HG03066 (cell line): Measurements from ENCODE around the gene LIG3.
"Not testable (repeated sequence)": the region's sequence is repeated elsewhere in the genome, so short reads cannot be mapped to it uniquely, and the experiment has no call there.

Experiments
- ATAC-seq: cut with Tn5 transposase; IDR thresholded peaks from one replicate; pipeline ENCODE4 v1.9.1; 2021; ENCODE audit warnings: low read depth; ENCODE audit not compliant: unreplicated experiment

LIG3 gene

DNA sequence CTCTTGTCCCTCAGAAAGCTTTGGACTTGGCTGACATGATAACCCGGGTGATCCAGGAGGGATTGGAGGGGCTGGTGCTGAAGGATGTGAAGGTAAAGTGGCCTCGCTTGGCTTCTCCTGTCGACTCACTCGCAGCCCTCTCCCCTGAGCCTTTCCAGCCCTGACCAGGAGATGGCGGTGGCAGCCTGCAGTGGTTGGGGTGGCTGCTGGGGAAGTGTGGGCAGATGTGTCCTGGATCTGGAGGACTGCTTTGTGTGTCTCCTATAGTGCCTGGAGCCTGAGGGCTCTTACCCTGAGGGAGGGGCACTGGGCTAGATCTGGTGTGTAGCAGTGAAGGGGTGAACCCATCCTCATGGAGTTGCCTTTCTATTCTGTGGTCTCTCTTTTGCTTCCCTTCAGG is 17.9 kb downstream of the LIG3 start:
- no peak for ATAC-seq

- no peak for ATAC-seq
Measured at GRCh38 chr17:34999456-34999855, 19.1 kb downstream of the LIG3 start.

GRCh38 chr17:35000965-35001364 is 20.7 kb downstream of the LIG3 start:
- ATAC-seq: not testable (repeated sequence)

DNA sequence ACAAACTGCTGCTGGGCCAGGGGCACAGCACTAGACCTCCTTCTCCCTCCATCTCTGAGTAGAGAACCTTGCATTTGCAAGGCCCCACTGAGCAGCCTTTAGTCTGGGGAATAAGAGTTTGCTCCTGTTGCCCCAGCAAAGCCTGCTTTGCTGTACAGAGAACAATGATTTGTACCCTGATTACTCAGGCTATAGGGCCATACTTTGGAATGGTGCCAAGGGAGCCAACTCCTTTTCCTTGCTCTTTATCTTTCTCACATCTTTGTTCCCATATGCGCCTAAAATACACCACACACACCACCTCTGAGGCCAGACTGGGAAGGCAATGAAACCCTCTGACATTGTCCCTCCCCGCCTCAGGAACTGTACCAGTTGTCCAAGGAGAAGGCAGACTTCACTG is 21.2 kb downstream of the LIG3 start:
- ATAC-seq: no peak

DNA sequence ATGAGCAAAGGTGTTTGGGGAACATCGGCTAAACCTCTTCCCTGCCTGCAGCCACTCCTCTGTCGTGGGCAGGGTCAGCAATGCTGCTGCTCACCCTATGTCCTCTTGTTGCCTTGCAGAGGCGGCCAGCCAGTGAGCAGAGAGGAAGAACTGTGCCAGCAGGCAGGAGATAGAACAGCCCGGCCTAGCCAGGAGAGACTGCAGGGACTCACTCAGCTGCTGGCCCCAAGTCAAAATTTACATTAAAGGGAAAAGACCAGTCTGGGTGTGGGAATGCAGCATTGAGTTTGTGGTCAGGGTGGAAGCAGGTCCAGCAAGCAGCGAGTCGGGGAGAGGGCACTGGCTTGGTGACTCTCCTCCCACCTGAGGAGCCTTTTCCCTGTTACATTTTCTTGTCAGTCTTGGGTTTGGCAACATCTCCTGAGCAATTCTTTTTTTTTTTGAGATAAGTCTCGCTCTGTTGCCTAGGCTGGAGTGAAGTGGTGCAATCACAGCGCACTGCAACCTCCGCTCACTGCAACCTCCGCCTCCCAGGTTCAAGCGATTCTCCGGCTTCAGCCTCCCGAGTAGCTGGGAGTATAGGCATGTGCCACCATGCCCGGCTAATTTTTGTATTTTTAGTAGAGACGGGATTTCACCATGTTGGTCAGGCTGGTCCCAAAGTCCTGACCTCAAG is 22.7 kb downstream of the LIG3 start:
- no peak for ATAC-seq

GRCh38 chr17:35003778-35004177 is 23.5 kb downstream of the LIG3 start:
- no peak for ATAC-seq

- ATAC-seq: no peak
Measured at GRCh38 chr17:35006345-35006744, 26.0 kb downstream of the LIG3 start.

DNA sequence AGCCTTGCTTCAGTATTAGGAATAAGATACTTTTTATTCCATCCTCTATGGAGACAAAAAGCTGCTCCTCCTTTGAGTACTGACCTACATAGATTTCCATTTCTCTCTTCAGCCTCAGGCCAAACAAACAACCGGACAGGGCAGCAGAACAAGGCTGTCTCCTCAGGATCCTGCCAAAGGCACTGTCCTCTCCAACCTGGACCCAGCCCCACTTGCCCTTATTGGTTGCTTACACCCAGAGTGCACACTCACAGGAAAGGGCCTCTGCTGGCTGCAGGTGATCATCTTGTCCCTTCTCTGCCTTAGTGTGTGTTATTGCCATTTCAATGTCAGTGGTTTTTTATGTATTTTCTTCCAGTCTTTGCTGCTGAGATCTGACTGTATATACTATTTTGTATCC is 26.6 kb downstream of the LIG3 start:
- no peak for ATAC-seq

- ATAC-seq: no peak
Measured at GRCh38 chr17:35010093-35010492, 29.8 kb downstream of the LIG3 start.

- ATAC-seq: no peak
Measured at GRCh38 chr17:35011671-35012216, 31.4 kb downstream of the LIG3 start.

DNA sequence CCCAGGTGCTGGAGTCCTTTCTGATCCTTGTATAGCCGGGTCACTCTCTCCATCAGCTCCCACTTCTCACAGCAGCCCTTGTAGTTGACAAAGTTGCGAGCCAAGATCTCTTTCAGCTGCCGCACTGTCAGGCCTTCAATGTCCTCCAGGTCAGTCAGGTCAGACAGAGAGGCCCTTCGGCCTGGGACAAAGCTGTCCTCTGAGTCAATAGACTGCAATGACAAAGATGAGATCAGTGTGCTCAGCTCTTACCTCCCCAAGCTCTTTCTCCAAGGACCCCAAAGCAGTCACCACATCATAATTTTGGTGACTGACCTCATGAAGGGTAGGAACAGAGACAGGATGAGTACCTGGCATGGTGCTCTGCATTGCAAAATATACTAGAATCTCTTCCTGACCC is 36.1 kb downstream of the LIG3 start:
- ATAC-seq: no peak

GRCh38 chr17:35017021-35017420 is 36.7 kb downstream of the LIG3 start:
- no peak for ATAC-seq

DNA sequence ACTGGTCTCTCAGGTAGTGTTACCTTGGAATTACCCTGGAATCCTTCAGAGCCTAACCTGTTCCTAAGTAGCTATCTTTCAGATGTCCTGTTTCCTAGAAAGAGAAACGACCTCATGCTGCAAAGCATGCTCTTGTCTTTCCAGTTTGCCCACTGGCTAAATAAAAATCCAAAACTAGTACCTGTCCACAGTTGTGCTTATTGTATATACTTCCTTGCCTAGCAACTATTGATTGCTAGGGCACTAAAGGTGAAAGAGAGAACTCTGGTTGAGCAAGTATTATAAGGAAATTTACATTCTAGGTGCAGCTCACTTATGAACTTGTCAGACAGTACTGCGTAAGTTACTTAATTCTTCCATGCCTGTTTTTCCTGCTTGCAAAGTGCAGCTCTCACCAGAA is 38.5 kb downstream of the LIG3 start:
- no peak for ATAC-seq

DNA sequence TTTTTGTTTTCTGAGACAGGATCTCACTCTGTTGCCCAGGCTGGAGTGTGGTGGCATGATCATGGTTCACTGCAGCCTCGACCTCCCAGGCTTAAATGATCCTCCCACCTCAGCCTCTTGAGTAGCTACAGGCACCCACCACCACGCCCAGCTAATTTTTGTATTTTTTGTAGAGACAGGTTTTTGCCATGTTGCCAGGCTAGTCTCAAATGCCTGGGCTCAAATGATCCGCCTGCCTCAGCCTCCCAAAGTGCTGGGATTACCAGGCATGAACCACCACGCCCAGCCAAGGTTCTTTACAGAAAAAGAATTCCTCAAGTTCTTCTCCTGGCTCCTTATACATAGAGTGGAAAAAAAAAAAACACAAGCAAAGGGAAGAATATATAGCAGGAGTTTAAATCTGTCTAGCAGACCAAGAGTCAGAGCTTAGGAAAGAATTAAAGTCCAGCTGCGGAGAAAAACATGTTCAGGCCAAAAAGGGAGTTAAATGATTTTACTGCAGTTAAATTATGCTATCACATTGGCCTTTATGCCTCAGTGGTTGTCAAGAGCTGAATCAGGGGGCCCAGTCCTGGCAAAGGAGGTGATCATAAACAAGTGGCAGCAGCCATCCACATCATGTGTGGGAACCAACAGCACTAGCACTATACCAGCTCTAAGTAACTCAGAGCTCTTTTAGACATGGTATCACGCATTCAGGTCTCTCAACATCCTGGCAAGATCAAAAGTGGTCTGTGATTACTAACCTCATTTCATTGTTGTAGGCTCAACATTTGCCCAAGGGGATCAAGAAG is 39.3 kb downstream of the LIG3 start:
- no peak for ATAC-seq

- no peak for ATAC-seq
Measured at GRCh38 chr17:35021520-35022380, 41.4 kb downstream of the LIG3 start.

DNA sequence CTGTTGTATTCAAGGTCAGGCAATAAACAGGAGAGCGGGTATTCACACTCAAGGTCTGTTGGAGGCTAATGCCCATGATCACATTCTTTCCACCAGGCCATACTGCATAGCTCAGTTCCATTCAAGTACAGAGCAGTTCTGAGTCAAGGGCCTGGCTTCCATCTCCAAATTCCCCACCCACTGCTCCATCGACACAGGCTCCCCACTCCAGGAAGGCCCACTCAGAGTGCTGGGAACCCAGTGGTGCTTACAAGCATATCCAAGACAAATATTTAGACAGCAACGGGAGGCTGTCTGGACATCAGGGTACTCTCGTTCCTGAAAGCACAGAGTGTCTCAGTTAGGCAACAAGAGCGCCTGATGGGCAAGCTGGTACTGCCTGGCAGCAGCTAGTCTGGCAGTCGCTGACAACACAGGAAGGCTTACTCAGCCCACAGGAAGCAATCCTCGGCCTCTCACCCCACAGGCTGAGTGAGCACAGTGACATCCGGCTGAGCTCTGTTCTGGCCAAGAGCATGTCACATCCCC is 42.3 kb downstream of the LIG3 start:
- no peak for ATAC-seq

DNA sequence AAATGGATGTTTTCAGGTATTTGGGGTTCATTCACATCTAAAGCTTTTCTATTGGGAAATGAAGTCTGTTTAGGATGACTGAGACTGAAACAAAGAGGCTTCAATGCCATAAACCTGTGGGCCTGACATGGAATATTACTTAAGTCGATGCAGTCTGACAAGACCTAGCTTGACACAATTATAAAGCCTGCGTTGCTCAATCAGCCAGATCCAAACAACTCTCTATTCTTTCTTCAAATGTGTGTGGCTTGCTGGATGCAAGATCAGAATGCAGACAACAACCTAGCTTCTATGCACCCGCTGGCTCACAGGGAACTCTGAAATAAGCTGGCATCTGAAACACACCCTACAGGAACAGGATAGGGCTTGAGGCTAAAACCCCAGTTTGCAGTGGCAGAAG is 43.2 kb downstream of the LIG3 start:
- no peak for ATAC-seq

DNA sequence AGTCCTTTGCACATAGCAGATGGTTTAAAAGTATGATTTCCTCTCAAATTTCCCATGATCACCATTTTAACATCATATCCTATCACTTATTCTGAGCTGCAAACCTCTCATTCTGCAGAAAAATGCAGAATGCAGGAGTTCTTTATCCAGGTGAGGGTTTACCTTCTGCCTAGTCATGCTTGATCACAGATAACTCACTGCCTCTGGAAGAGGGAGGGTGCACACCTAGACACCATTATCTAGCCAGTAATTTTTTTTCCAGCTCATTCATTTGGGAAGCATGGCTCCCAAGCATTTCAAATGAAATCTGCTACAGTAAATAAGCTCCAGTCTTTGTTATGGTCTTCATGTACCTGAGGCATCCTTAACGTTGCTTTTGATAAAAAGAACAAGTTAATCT is 45.2 kb downstream of the LIG3 start:
- no peak for ATAC-seq

DNA sequence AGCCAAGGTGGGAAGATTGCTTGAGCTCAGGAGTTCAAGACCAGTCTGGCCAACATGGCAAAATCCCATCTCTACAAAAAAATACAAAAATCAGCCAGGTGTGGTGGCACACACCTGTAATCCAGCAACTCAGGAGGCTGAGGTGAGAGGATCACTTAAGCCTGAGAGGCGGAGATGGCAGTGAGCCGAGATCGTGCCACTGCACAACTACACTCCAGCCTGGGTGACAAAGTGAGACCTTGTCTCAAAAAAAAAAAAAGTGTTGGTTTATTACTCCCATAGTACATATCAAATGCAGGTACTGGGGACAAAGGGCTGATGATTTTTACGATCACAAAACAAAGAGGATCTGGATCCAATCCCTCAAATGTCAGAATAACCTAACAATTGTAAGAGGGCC is 47.8 kb downstream of the LIG3 start:
- ATAC-seq: not testable (repeated sequence)

DNA sequence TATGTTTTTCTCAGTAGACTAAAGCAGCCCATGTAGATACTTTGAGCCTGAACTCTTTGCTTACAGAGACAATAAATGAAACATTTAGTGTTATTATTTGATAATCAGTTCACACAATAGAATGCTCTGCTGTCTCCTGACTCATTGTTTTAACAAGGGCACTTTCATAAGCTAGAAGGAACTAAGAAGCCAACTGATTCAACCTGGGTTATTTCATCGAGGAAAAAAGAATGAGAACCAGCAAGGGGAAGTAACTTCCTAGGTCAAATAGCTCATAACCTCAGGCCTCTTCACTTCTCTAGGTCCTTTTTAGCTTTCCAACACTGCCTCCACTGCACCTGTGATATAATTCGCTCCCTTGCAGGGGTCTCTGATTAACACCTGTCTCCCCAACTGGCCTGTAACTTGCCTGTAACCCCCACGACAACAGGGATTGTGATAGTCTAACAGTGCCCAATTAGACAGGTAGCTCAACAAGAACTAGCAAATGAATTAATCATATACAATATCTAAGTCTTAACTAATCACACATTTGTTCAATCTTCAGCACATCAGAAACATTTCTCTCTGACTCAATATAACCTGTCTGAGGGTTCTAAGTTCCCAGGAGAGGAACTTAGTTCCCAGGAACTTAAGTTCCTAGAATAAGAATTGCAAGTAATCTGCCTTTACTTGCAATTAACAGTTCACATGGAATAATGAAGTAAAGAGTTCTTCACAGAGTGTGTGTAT is 48.4 kb downstream of the LIG3 start:
- ATAC-seq: no peak
